ENCODE data around the gene TMEM41A. TPM values are rescaled to one million over a fixed set of nuclear protein-coding genes. Genes with fewer than 3 reads are reported as not detected.

TMEM41A gene
- total RNA-seq, 2 donors from 2014 or later = 10.8 to 17.0 TPM

GRCh38 chr3:185489462-185489861, 9.4 kb downstream of the TMEM41A start:
- DNase-seq (ENCODE audit: low spot score) (no peak), ATAC-seq (ENCODE audit: insufficient number of reproducible peaks, low FRiP score, low read depth) (no peak)
- Histone ChIP-seq H3K27me3 (replicated peaks; ENCODE audit: insufficient read depth) (no peaks in the 10 kb centered on the region), H3K4me3 (no peak overlapping the region), H3K4me1 (ENCODE audit: control insufficient read depth in 1 of 2, low read depth in 2 of 2) (no peaks in the 10 kb centered on the region), H3K9me3 (no peaks in the 10 kb centered on the region), H3K27ac (no peak overlapping the region), H3K36me3 (peaks cover 17% of the 10 kb centered on the region)
- TF ChIP-seq, protein P1, sequence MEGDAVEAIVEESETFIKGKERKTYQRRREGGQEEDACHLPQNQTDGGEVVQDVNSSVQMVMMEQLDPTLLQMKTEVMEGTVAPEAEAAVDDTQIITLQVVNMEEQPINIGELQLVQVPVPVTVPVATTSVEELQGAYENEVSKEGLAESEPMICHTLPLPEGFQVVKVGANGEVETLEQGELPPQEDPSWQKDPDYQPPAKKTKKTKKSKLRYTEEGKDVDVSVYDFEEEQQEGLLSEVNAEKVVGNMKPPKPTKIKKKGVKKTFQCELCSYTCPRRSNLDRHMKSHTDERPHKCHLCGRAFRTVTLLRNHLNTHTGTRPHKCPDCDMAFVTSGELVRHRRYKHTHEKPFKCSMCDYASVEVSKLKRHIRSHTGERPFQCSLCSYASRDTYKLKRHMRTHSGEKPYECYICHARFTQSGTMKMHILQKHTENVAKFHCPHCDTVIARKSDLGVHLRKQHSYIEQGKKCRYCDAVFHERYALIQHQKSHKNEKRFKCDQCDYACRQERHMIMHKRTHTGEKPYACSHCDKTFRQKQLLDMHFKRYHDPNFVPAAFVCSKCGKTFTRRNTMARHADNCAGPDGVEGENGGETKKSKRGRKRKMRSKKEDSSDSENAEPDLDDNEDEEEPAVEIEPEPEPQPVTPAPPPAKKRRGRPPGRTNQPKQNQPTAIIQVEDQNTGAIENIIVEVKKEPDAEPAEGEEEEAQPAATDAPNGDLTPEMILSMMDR (IDR thresholded peaks at IDR 0.05) = no peak

DNA sequence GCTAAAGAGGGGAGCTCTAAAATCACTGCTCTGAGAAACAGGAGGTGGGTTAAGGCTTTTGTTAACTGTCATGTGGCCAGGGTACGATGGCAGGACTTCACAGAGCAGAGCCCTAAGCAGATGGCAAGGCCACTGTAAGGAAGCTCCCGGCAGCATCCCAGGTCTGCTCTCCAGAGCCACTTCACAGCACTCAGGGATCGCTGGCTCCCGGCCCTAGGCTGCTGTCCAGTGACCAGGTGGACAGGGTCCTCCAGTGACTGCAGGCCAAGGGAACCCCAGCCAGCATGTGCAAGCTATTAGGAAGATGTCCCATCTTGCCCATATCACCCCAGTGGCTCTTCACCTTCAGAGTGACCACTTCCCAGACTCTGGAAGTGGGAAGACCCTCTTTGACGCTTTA, 10.4 kb downstream of the TMEM41A start:
- ATAC-seq (ENCODE audit: insufficient number of reproducible peaks, low FRiP score, low read depth) = no peak
- no peak for DNase-seq (ENCODE audit: low spot score)
- Histone ChIP-seq H3K4me3 (no peak overlapping the region), H3K4me1 (ENCODE audit: control insufficient read depth in 1 of 2, low read depth in 2 of 2) (no peaks in the 10 kb centered on the region), H3K36me3 (peaks cover 17% of the 10 kb centered on the region), H3K9me3 (no peaks in the 10 kb centered on the region), H3K27ac (no peak overlapping the region), H3K27me3 (replicated peaks; ENCODE audit: insufficient read depth) (no peaks in the 10 kb centered on the region)
- TF ChIP-seq, protein P1 (IDR thresholded peaks at IDR 0.05) = no peak

DNA sequence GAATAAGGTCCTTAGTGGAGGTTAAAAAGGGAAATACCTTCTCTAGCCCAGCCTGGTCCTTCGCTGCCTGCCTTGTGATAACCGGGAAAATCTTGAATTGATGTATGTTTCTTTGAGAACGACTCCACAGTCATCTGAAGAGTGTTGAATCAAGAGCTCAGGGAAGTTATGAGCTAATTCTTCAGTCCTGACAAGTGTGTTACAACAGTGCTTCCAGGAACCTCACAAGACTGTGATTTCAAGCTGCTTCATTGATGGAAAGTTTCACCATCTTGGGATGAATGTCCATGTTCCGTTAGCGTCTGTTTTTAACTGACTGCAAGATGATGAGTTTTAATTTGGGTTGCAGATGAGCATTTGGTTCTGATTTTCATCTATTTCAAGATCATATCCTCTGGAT, 12.4 kb downstream of the TMEM41A start:
- H3K27ac ChIP-seq = no peak overlapping the region
- H3K9me3 ChIP-seq = no peaks in the 10 kb centered on the region
- no peak overlapping the region for H3K4me3 ChIP-seq
- no peaks in the 10 kb centered on the region for H3K27me3 ChIP-seq (replicated peaks; ENCODE audit: insufficient read depth)
- TF ChIP-seq, protein P1 (IDR thresholded peaks at IDR 0.05) = no peak
- ATAC-seq (ENCODE audit: insufficient number of reproducible peaks, low FRiP score, low read depth) (no peak), DNase-seq (ENCODE audit: low spot score) (no peak)
- peaks cover 21% of the 10 kb centered on the region for H3K36me3 ChIP-seq
- no peaks in the 10 kb centered on the region for H3K4me1 ChIP-seq (ENCODE audit: control insufficient read depth in 1 of 2, low read depth in 2 of 2)

DNA sequence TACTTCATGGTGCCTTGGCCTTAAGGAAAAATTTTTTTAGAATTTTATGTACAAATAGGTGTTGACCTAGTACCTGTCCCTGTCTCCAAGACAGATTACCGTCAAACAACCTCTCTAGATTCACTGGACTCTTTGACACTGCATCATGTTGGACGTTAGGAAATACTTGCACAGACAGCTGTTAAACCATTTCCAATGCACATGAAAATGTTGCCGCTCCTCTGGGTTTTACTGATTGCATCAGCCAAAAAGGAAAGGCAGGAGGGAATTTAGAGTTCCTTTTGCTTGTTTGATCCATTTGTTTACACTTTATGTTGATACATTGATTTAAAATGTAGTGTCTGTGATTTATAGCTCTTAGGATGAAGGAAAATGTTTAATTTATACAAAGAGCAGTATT, 14.5 kb downstream of the TMEM41A start:
- Histone ChIP-seq H3K4me1 (ENCODE audit: control insufficient read depth in 1 of 2, low read depth in 2 of 2) (no peaks in the 10 kb centered on the region), H3K27me3 (replicated peaks; ENCODE audit: insufficient read depth) (no peaks in the 10 kb centered on the region), H3K4me3 (no peak overlapping the region), H3K9me3 (no peaks in the 10 kb centered on the region), H3K36me3 (peaks cover 8% of the 10 kb centered on the region), H3K27ac (no peak overlapping the region)
- DNase-seq (ENCODE audit: low spot score) (no peak), ATAC-seq (ENCODE audit: insufficient number of reproducible peaks, low FRiP score, low read depth) (no peak)
- TF ChIP-seq, protein P1 (IDR thresholded peaks at IDR 0.05) = no peak

DNA sequence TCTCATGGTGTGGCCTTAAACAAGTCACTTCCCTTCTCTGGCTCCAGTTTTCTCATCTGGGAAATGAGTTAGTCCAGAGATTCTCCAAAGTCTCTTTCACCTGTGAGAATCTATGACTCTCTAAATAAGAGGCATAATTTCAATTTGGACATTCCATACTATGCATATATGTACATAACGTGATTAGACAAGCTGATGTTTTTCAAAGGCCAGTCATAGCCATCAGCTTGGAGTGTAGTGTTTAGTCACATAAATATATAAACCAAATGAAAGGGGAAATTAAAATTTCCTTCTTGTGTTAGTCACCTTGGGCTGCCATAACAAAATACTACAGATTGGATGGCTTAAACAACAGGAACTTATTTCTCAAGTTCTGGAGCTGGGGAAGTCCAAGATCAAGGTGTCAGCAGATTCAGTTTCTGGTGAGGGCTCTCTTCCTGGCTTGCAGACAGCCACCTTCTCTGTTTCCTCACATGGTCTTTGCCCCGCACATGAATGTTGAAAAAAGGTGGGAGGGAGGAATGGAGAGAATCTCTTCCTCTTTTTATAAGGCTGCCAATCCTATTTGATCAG, 19.4 kb downstream of the TMEM41A start:
- Histone ChIP-seq H3K27me3 (replicated peaks; ENCODE audit: insufficient read depth) (no peaks in the 10 kb centered on the region), H3K9me3 (no peaks in the 10 kb centered on the region), H3K4me3 (no peak overlapping the region), H3K4me1 (ENCODE audit: control insufficient read depth in 1 of 2, low read depth in 2 of 2) (no peaks in the 10 kb centered on the region), H3K36me3 (peaks cover 11% of the 10 kb centered on the region), H3K27ac (no peak overlapping the region)
- TF ChIP-seq, protein P1 (IDR thresholded peaks at IDR 0.05) = no peak
- DNase-seq (ENCODE audit: low spot score) (no peak), ATAC-seq (ENCODE audit: insufficient number of reproducible peaks, low FRiP score, low read depth) (no peak)

Data from thoracic aorta (tissue), 2 donors.